ENCODE results near the gene PCNX2.

PCNX2 gene

DNA sequence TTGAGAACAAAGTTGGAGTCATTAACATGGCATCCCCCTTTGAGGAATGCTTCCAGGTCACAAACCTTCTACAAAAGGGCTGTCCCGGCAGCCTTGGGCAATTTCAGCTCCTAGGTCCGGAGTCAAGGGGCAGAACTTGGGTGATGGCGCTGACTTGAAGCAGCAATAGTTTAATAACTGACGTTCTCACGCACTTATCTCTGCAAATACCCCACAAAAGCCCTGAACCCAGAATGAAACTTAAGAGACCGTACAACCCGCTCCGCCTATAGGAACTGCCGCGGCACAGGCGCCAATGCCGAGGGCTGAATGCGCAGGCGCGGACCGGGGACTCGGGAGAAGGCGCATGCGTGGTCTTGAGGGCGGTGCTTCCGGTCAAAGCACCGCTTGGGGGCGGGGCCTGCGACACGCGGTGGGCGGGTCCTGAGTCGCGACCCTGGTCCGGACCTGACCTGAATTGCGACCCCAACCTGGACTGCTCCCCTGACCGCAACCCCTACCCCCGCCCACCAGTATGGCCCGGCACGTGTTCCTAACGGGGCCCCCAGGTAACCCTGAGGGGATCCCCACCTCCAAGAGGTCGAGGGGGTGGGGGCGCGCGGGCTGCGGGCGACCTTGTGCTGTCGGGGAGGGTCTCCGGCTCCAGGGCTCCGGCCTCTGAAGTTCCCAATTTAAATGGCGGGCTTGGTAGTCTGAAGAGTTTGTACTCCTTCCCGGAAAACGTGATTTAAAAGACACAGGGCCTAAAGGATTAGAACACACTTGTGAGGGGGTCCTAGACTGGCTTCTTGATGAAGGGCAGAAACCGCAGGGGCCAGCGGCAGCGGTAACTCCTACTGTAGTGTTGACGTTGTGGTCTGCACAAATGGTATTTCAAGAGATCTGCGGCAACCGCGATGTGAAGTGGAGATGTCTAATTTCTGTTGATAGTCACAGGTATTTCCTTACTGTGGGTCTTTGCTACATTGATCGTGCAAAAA, 345.0 kb downstream of the PCNX2 start, which contains the start of gene NTPCR:
TSS of gene NTPCR (plus strand) at position 415 of the 980 bp plus-strand sequence. CDS start at position 515, 100 bp downstream.
- peak; percentile 98 for DNase-seq

DNA sequence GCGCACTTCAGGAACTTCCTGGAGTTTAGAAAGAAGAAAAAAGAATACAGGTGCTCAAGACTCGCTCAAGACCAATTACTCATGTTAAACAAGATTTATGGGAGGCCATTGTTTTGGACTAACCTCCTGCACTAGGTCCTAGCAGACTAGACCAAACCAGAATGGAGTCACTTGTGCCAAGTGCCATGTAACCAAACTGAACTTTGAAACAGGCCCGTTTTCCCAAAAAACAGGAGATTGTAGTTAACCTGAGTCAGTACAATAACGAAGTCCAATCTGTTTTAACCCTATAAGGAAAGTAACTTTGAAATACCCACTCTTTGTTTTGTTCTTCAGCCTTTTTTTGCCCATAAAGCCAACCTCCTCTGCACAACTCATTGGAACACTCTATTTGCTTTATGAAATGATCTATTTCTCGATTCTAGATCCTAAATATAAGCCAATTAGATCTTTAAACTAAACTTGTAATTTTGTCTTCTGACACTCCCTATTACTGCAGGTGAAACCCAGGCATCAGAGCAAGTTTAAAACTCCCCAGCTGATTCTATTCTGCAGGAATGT, 345.8 kb downstream of the PCNX2 start:
- no peak for DNase-seq

DNA sequence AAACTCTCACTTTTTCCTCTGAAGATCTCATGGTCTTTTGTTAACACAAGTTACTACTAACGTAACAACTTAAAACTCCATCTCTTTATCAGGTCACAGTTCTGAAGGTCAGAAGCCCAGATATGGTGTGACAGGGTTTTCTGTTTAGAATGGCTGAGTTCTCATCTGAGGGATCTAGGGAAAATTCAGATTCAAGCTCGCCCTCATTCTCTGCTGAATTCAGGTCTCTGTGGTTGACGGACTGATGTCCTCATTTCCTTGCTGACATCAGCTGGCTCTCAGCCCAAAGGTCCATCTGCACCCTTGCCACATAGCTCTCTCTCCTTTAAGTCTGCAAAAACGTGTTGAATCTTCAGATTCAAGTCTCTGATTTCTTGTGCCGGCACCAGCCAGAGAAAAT, 351.2 kb downstream of the PCNX2 start:
- DNase-seq, result no peak

DNA sequence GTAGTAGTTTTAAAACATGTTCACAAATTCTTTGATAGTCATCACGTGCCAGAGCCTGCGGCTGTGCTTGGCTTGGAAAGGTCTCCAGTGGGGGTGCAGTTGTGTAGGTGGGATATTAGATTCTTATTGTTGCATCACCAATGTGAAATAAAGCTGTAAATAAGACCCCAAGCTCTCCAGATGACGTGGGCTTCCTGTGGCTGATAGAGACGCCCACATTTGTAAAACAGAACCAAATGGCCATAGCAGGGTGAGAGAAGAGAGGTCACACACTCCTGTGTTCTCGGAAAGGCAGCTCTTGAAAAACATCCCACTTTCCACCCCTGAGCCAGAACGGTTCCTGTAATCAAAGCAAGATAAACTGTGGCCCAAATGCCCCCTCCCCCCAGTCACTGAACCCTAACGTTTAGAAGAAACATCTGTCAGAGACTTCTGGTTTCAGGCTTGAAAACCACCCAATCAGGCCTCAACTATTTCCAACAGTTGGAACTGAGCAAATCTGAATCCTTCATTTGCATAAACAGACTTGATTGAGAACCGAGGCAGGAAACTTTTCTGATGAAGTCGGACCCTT, 351.8 kb downstream of the PCNX2 start:
- DNase-seq, result no peak

DNA sequence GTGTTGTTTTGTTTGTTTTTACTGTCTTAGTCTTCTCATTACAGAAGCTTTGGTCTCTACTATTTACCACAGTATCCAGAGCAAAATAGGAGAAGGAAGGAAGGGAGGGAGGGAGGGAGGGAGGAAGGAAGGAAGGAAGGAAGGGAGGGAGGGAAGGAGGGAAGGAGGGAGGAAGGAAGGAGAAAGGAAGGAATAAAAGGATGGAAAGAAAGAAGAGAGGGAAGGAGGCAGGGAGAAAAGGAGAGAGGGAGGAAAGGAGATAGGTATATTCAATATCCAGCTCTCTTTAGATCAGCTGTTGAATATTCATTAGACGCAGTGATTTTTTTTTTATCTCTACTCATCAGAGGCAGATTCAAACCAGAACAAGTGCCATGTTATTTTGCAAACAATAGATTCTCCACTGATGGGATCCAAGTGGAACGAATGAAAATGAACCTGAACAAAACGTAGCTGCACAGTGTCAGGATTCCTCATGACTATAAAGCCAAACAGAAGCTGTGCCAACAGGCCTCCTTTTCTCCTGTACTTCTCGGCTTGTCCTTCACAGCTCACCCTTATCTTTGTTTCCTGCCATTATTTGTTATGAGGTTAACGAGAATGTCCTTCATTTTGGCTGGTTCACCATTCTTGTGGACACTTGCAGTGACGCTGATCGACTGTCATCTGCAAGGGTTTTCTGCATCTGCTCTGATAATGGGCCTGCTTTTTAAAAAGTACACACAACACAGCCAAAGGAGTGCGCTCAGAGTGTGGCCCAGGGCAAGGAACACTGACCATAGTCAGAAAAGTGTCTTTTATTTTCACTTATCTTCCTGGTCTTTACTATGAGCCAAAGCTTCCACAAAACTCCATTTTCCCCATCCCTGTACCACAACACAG, 352.9 kb downstream of the PCNX2 start:
- DNase-seq, result no peak

DNA sequence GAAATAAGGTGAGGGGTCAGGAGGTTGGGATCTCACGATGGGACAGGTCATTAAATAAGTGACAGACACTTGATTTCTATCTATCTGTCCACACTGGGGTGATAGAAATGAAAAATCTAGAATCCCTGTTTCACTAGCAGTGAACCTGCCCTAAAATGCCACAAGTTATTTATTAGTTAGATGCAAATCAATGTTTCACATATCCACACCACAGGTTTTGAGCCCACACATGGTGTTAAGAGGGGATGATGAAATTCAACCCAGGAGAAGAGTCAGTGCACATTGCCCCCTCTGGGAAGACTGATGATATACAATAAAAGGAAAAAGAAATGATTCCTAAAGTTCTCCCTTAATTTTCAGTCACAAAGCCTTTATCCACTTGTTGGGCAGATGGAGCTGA, 355.3 kb downstream of the PCNX2 start:
- DNase-seq, result no peak

DNA sequence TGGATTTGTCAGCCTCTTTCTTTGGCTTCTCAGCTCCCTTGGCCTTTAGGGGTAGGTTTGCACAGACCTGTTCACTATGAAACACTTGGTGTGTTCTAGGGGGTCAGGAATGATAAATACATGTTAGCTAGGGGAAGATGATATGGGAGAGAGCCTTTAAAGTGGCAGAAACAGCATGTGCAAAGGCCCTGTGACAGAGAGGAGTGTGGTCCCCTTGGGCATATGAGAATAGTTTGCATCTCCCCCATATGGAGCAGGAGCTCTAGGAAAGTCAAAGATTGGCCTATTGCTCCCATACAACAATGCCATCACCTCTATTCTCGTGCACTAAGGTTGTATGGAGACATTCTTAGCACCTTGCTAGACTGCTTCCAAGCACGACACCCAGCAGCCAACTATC, 355.8 kb downstream of the PCNX2 start:
- no peak for DNase-seq

DNA sequence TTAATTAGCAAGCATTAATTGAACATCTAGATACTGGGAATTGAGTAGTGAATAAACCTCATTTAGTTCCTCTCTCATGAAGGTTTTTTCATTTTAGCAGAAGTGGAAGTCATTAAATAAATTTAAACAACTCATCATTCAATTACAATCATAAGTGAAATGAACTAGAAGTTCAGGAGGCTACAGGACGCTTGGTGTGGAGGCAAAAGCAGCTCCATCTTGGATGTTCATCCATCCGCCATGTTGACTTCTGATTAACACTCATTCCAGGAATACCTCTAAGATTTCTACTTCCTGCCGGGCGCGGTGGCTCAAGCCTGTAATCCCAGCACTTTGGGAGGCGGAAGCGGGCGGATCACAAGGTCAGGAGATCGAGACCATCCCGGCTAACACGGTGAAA, 356.6 kb downstream of the PCNX2 start:
- DNase-seq, result no peak

DNA sequence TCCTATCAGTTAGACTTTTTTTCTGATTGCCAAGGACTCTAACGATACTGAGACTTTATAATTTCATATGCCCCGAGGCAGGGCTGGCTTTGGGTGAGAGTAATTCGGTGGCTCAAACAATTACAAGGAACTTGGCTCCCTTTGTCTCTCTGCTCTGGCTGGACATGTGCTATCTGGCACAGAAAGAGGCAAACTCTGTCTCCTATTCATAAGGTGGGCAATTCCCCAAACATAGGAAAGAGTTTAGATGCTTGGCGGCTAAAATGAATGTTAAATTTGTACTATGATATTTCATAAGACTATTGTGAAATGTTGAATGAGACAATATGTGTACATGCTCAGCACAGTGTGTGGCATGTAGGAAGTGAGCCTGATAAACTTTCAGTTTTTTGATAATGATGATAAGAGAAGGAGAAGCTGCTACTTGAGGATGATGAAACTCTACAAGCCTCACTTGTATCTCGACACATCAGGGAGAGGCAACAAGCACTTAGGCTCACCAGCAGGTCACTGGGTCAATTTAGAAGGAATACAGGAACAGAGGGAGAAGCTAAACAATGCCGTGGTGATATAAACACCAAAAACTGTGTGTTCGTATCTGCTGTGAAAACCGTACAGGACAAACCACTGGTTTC, 357.7 kb downstream of the PCNX2 start:
- no peak for DNase-seq

DNA sequence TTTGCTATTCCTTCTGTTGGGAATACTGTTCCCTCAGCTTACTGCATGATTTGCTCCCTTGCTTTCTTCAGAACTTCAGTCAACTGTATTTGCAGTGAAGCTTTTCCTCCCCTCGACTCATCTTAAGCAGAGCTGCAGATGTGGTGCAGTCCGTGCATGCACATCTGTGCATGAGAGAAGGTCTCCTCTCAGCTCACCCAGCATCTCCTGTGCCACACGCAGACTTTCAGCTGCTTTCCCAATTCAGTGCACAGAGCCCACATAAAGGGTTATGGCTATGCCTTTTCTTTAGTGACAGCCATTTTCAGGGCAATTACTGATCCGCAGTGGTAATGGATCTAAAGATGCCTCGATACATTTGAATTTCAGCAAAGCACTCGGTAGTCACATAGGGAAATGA, 358.6 kb downstream of the PCNX2 start:
- no peak for DNase-seq
